Naive B cell (primary cell): ENCODE data around the gene PSORS1C2. TPM values are rescaled to one million over a fixed set of nuclear protein-coding genes. Genes with fewer than 3 reads are reported as not detected.
A peak's percentile ranks its signal among the peaks of the same experiment; 100 is the strongest.

Experiments used
- ATAC-seq, 2 donors: fragments of 150-1000 bp; cut with Tn5 transposase; 2 replicates each; pipeline ENCODE4 v1.10.0; 2021; ENCODE audit warnings: low read depth in 2 of 2, mild to moderate bottlenecking in 2 of 2, moderate library complexity in 2 of 2
- DNase-seq: peaks from one replicate; pipeline ENCODE4 v3.0.0; 2022
- H3K27ac Mint-ChIP-seq, 6 donors: one replicate each; pipeline ENCODE4 v1.8.0; 2020 to 2022; ENCODE audit warnings: mild to moderate bottlenecking in 6 of 6, mixed read lengths in 6 of 6, moderate library complexity in 5 of 6, inconsistent platforms in 2 of 6
- H3K27me3 Mint-ChIP-seq, 3 donors: one replicate each; pipeline ENCODE4 v1.8.0; 2021 to 2022; ENCODE audit warnings: mixed read lengths in 3 of 3, mild to moderate bottlenecking in 1 of 3
- H3K36me3 Mint-ChIP-seq, 2 donors: one replicate each; pipeline ENCODE4 v1.8.0; 2020 to 2022; ENCODE audit warnings: mixed read lengths in 2 of 2, inconsistent platforms in 1 of 2, mild to moderate bottlenecking in 1 of 2
- H3K4me1 Mint-ChIP-seq, 3 donors: one replicate each; pipeline ENCODE4 v1.8.0; 2020 to 2022; ENCODE audit warnings: mixed read lengths in 3 of 3, inconsistent platforms in 1 of 3, mild to moderate bottlenecking in 1 of 3, moderate library complexity in 1 of 3
- H3K4me3 Mint-ChIP-seq, 8 donors: one replicate each; pipeline ENCODE4 v1.8.0; 2020 to 2022; ENCODE audit warnings: mild to moderate bottlenecking in 8 of 8, mixed read lengths in 8 of 8, moderate library complexity in 8 of 8, inconsistent platforms in 2 of 8
- H3K9me3 Mint-ChIP-seq, 7 donors: one replicate each; pipeline ENCODE4 v1.8.0; 2020 to 2022; ENCODE audit warnings: mixed read lengths in 7 of 7, mild to moderate bottlenecking in 5 of 7, inconsistent platforms in 2 of 7, moderate library complexity in 1 of 7
- polyA plus RNA-seq, 6 donors: library from polyadenylated mRNA; unstranded; fragments of 300-500 nt; fragmentation: Illumina TruSeq; gene quantifications; one replicate each; pipeline ENCODE4 v1.2.3, GENCODE V29; 2021; ENCODE audit warnings: low read depth in 6 of 6

The PSORS1C2 gene
- polyA plus RNA-seq, 6 donors from 2014 or later = not detected

- no peak for DNase-seq
- Mint-ChIP-seq H3K4me3 (no peak overlapping the region), H3K36me3 (no peaks in the 10 kb centered on the region), H3K27me3 (peaks cover 8 to 33% (median 25%) of the 10 kb centered on the region in 3 donors), H3K4me1 (peaks cover 4 to 6% (median 4%) of the 10 kb centered on the region in 3 donors), H3K9me3 (no peaks in the 10 kb centered on the region), H3K27ac (no peak overlapping the region)
- ATAC-seq = no peak
These were observed 13.7 kb downstream of the PSORS1C2 start for GRCh38 chr6:31125162-31125561.

- no peak overlapping the region for H3K4me3 Mint-ChIP-seq
- H3K4me1 Mint-ChIP-seq = peaks cover 1 to 6% (median 3%) of the 10 kb centered on the region in 3 donors
- peaks cover 0 to 41% (median 37%) of the 10 kb centered on the region in 3 donors for H3K27me3 Mint-ChIP-seq
- no peaks in the 10 kb centered on the region for H3K36me3 Mint-ChIP-seq
- DNase-seq (no peak), ATAC-seq (no peak)
- H3K9me3 Mint-ChIP-seq = no peaks in the 10 kb centered on the region
- H3K27ac Mint-ChIP-seq = peak overlapping the region in 2 of 6 donors; percentile 2 to 67
These were observed 15.8 kb downstream of the PSORS1C2 start for GRCh38 chr6:31122791-31123706.

GRCh38 chr6:31121131-31121790 is 17.6 kb downstream of the PSORS1C2 start:
- Mint-ChIP-seq H3K9me3 (no peaks in the 10 kb centered on the region), H3K27me3 (peaks cover 0 to 41% (median 38%) of the 10 kb centered on the region in 3 donors), H3K4me1 (peaks cover 0 to 4% (median 0%) of the 10 kb centered on the region in 3 donors), H3K36me3 (no peaks in the 10 kb centered on the region), H3K27ac (peak overlapping the region in 1 of 6 donors; percentile 43), H3K4me3 (no peak overlapping the region)
- ATAC-seq (no peak), DNase-seq (no peak)

DNA sequence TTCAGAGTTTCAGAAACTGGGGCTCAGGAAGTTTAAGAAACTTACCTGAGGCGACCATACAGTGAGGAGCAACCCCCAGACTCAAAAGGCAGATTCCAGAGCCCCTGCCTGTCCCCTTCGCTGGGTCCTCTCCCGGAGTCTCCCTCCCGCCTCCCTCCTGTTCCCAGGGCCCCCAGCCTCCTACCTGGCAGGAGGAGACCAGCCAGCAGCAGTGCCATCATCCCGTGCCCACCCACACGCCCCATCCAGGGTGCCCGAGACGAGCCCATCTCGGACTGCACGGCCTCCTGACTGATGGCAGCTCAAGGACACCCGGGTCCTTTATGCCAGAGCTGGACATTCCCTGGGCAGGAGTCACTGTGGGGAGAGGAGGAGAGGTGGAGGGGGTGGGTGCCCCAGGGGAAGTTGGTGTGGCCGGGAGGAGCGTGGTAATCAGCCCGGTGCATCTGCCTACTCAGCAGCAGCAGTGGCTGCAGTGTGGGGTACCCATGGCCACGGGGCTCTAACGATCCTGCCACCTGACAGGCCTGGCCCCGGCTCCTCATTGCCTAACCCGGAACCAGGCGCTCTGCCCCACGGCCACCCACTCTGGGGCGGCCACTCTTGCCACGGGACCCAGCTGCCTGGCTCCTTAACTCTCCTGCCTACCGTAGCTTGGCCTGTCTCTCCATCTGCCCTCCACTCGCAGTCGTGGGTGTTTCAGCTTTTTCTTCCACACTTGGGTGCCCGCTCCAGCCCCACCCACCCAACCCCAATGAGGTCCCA is 18.5 kb downstream of the PSORS1C2 start, which contains the start of gene CDSN:
CDSN (minus strand) TSS at position 296 of the 765 bp plus-strand sequence; CDS start at position 269, 27 bp downstream.
- Mint-ChIP-seq H3K4me3 (no peak within 1 kb of the TSS), H3K27me3 (peaks cover 0 to 48% (median 46%) of the 10 kb centered on the region in 3 donors), H3K4me1 (peaks cover 5 to 8% (median 6%) of the 10 kb centered on the region in 3 donors), H3K9me3 (no peaks in the 10 kb centered on the region), H3K36me3 (no peaks in the 10 kb centered on the region), H3K27ac (no peak within 1 kb of the TSS)
- no peak for DNase-seq
- no peak for ATAC-seq

- no peaks in the 10 kb centered on the region for H3K9me3 Mint-ChIP-seq
- no peaks in the 10 kb centered on the region for H3K36me3 Mint-ChIP-seq
- peaks cover 4 to 55% (median 47%) of the 10 kb centered on the region in 3 donors for H3K27me3 Mint-ChIP-seq
- ATAC-seq (no peak), DNase-seq (no peak)
- peaks cover 10 to 16% (median 12%) of the 10 kb centered on the region in 3 donors for H3K4me1 Mint-ChIP-seq
- H3K27ac Mint-ChIP-seq = peak overlapping the region in 1 of 6 donors; percentile 77
- H3K4me3 Mint-ChIP-seq = no peak overlapping the region
These were observed 20.7 kb downstream of the PSORS1C2 start for GRCh38 chr6:31118178-31118577.

GRCh38 chr6:31116661-31117385 is 22.0 kb downstream of the PSORS1C2 start:
- no peaks in the 10 kb centered on the region for H3K36me3 Mint-ChIP-seq
- DNase-seq (no peak), ATAC-seq (no peak)
- H3K27me3 Mint-ChIP-seq = peaks cover 8 to 58% (median 51%) of the 10 kb centered on the region in 3 donors
- H3K27ac Mint-ChIP-seq = peak overlapping the region in 1 of 6 donors; percentile 82
- H3K4me3 Mint-ChIP-seq = no peak overlapping the region
- H3K4me1 Mint-ChIP-seq = peaks cover 10 to 16% (median 12%) of the 10 kb centered on the region in 3 donors
- no peaks in the 10 kb centered on the region for H3K9me3 Mint-ChIP-seq

- no peaks in the 10 kb centered on the region for H3K36me3 Mint-ChIP-seq
- H3K4me3 Mint-ChIP-seq = no peak overlapping the region
- peak overlapping the region in 1 of 6 donors; percentile 6 for H3K27ac Mint-ChIP-seq
- no peaks in the 10 kb centered on the region for H3K9me3 Mint-ChIP-seq
- no peak for ATAC-seq
- peaks cover 9 to 60% (median 53%) of the 10 kb centered on the region in 3 donors for H3K27me3 Mint-ChIP-seq
- H3K4me1 Mint-ChIP-seq = peaks cover 10 to 16% (median 12%) of the 10 kb centered on the region in 3 donors
- no peak for DNase-seq
These were observed 22.8 kb downstream of the PSORS1C2 start for GRCh38 chr6:31115941-31116560.

- Mint-ChIP-seq H3K4me3 (peak overlapping the region in 2 of 8 donors; percentile 3 to 7), H3K9me3 (no peaks in the 10 kb centered on the region), H3K36me3 (no peaks in the 10 kb centered on the region), H3K4me1 (peaks cover 10 to 16% (median 12%) of the 10 kb centered on the region in 3 donors), H3K27me3 (peaks cover 17 to 69% (median 59%) of the 10 kb centered on the region in 3 donors), H3K27ac (peak overlapping the region in 4 of 6 donors; percentile 6 to 78 (median 20))
- DNase-seq (no peak), ATAC-seq (peak; percentile 54 to 86)
These were observed 23.7 kb downstream of the PSORS1C2 start for GRCh38 chr6:31114970-31115849.

DNA sequence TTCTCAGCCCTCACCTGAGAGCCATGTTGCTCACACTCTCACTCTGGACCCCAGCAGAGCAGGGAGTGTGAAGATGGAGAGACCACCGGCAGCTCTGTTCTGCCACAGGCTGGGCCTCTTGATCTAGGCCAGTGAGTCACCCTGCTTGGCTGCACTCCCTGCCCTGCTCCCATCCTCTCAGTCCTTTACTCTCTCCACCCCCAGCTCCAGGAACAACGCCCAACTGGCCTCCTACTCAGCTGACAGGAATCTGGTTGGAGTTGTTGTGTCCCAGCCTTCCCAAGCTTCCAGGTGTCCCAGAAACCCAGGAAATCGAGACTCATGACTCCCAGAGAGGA is 24.4 kb downstream of the PSORS1C2 start, which contains the start of gene PSORS1C1:
PSORS1C1 (plus strand) TSS at position 260 of the 338 bp plus-strand sequence. CDS start 14,833 bp downstream, outside the sequence.
- Mint-ChIP-seq H3K9me3 (peaks cover 0 to 2% (median 0%) of the 10 kb centered on the region in 7 donors), H3K27ac (peak within 1 kb of the TSS in 4 of 6 donors; percentile 6 to 78 (median 20)), H3K4me1 (peaks cover 10 to 21% (median 12%) of the 10 kb centered on the region in 3 donors), H3K4me3 (peak within 1 kb of the TSS in 2 of 8 donors; percentile 3 to 7), H3K36me3 (no peaks in the 10 kb centered on the region), H3K27me3 (peaks cover 21 to 76% (median 66%) of the 10 kb centered on the region in 3 donors)
- no peak for ATAC-seq
- DNase-seq = no peak

- H3K9me3 Mint-ChIP-seq = peaks cover 0 to 2% (median 0%) of the 10 kb centered on the region in 7 donors
- H3K36me3 Mint-ChIP-seq = no peaks in the 10 kb centered on the region
- no peak overlapping the region for H3K4me3 Mint-ChIP-seq
- H3K27ac Mint-ChIP-seq = no peak overlapping the region
- H3K4me1 Mint-ChIP-seq = peaks cover 10 to 22% (median 12%) of the 10 kb centered on the region in 3 donors
- DNase-seq = no peak
- no peak for ATAC-seq
- H3K27me3 Mint-ChIP-seq = peaks cover 21 to 75% (median 65%) of the 10 kb centered on the region in 3 donors
These were observed 24.9 kb downstream of the PSORS1C2 start for GRCh38 chr6:31113861-31114540.

DNA sequence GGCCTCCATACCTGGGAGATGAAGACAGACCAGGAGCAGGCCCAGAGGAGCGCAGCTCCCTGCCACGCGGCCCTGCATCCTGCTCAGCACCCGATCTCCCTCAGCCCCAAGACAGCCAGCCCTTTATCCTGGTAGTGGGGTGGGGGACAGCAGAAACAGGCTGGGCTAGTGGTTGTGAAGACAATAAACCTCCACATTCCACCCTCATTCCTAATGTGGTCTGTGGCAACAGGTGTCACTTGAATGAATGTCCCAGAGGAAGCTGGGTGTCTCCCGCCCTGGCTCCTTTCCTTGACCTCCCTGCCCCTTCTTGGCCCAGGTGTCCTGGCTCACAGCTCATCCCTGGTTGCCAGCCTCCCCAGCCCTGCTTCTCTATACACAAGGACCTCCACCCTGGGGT is 26.4 kb downstream of the PSORS1C2 start, which contains the start of gene C6orf15:
C6orf15 (minus strand) TSS at position 98 of the 400 bp plus-strand sequence; CDS start at position 78, 20 bp downstream.
- peaks cover 0 to 2% (median 0%) of the 10 kb centered on the region in 7 donors for H3K9me3 Mint-ChIP-seq
- H3K27me3 Mint-ChIP-seq = peaks cover 21 to 60% (median 52%) of the 10 kb centered on the region in 3 donors
- H3K27ac Mint-ChIP-seq = peak within 1 kb of the TSS in 1 of 6 donors; percentile 66
- H3K4me3 Mint-ChIP-seq = peak within 1 kb of the TSS in 1 of 8 donors; percentile 78
- H3K36me3 Mint-ChIP-seq = no peaks in the 10 kb centered on the region
- ATAC-seq (no peak), DNase-seq (no peak)
- peaks cover 10 to 19% (median 12%) of the 10 kb centered on the region in 3 donors for H3K4me1 Mint-ChIP-seq
